ENCODE measurements around the gene LIPC.
"Not testable (repeated sequence)": the region's sequence is repeated elsewhere in the genome, so short reads cannot be mapped to it uniquely, and the experiment has no call there.

The LIPC gene

DNA sequence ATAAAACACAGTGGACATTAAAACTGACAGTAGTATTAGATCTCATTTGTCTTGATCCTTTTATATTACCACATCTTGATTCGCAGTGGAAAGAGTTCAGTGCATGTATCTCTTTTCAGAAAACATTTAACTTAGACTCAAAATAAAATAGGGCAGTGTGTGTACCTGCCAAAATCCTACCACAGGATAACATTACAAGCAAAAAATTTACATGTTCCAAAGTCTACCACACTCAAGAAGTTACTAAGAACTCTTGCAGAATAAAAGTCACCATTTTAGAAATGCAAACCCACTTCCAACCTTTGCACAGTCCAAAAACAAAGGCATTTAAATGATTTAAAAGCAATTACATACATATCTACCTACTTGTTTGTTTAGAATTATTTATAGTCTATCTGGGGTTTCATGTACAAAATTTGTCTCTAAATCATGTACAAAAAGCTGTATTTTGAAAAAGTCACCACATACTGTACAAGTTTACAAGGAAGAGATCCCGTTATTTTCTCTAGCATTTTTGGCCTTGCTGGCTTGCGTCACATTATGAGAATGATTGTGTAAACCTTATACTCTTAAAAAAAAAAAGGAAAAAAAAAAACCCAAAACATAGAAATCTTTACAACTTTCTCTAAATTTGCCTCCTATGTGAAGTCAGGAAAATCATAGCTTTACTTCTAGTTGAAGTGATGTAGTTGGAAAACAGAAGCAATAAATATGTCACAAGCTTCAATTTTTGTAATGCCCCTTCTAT, 163.9 kb downstream of the LIPC start:
- DNase-seq = no peak

DNA sequence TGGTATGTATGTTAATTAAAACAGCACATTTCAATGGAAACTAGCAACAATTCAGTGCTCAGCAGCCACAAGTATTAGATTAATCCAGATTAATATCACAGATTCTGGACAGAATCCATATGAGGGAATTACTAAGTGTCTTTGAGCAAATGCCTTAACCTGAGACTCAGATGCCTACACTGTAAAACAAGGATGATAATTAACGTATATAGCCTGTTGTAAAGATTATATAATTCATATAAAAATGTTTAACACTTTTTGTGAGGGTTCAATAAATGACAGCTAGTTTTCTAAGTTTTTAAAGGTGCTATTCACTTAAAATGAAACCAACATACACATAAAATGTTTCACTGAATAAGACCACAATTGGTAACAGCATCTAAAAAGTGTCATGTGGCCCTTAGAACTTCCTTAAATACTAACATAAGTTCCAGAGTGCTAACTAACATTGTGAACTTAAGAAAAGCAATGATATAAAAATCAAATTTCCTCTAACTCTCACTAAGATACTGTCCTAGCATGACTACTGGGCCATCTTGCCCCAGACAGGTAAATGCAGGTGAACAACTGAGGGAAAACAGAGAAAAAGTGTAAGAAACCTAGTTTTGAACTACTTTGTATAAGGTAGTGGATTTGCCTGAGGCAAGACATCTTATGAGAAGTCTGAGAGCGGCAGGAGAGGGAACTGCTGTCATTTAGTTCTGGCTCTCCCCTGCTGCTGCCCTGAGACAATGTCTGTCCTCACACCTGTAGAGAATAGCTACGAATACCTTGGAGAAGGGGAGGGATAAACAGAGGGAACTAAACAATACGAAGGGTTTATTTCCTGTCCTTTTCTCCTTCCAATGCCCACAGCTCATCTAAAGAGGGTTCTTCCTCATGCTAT, 166.4 kb downstream of the LIPC start:
- DNase-seq = no peak

DNA sequence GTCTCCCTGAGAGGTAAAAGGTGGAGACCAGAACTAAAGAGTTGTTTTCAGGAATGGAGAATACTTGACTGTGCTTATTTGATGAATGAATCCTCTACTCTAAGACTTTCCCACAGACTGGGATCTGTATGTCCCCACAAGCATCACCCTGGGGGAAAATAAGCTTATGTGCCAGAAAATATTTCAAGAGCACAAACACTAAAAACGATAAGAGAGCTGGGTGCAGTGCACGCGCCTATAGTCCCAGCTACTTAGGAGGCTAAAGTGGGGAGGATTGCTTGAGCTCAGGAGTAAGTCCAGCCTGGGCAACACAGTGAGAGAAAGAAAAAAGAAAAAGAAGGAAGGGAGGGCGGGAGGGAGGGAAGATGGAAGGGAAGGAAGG, 167.0 kb downstream of the LIPC start:
- DNase-seq = no peak

DNA sequence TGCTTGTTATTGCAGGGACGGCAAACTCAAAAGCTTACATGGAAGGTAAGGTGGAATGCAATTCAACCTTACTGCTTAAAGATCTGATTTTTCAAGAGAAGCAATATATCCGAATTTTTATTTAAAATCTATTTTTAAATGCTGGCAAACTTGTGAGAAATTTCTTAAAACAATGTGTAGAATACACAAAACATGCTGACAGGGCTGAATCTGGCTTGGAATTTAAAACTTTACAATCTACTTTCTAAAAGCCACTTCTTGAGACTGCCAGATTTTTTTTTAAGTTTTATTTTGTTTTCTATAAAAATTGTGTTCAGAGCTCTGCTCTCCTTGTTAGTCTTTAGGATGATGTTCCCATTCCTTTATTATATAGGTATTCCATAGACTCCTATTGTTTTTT, 171.0 kb downstream of the LIPC start:
- no peak for DNase-seq

DNA sequence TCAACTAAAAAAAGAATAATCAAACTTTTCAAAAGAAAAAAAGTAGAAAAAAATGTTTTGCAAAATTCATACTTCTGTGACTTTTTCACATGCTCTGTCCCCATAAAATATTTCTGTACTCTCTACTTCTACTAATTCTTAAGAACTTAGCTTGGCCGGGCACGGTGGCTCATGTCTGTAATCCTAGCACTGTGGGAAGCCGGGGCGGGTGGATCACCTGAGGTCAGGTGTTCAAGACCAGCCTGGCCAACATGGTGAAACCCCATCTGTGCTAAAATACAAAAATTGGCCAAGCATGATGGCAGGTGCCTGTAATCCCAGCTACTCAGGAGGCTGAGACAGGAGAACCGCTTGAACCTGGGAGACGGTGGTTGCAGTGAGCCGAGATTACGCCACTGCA, 172.1 kb downstream of the LIPC start:
- DNase-seq = not testable (repeated sequence)

DNA sequence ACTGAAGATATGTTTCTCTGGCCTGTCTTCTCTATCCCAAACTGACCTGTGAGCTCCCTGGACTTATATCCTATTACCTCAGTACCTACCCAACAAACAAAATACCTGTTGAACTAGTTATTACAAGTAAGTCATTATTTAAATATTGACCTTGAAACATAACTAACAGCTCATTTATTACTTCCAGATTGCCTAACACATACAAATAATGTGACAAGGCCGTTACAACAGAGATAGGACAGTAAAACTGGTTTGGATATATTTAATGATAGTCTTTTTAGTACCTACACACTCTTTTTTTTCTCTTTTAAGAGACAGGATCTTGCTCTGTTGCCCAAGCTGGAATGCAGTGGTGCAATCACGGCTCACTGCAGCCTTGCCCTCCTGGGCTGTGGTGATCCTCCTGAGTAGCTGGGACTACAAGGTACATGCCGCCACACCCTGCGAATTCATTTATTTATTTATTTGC, 172.7 kb downstream of the LIPC start:
- DNase-seq = no peak

DNA sequence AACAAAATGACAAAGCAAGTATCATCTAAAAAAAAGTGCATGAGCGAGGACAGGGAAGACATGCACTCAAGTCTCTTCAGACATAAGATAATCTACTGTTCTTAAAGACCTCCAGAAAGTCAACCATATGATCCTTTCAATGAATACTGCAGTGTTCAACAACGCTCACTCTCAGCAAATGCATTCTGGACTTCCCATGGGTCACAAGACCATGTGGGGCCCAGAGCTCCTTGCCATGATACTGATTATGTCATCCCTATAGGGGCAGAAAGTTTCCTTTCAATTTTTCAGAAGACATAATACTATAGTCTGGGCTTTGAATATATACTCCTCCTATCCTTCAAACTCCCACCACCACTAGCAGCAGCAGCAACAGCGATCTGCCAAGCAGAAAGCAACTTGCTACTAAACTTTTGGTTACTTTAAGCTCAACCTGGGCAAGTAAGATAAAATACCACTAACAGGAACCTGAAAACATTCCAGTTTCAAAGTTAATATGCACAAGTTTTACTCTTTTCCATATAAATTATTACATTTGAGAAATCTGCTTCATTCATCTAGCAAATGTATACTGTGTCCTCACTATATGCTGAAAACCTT, 174.2 kb downstream of the LIPC start:
- no peak for DNase-seq

DNA sequence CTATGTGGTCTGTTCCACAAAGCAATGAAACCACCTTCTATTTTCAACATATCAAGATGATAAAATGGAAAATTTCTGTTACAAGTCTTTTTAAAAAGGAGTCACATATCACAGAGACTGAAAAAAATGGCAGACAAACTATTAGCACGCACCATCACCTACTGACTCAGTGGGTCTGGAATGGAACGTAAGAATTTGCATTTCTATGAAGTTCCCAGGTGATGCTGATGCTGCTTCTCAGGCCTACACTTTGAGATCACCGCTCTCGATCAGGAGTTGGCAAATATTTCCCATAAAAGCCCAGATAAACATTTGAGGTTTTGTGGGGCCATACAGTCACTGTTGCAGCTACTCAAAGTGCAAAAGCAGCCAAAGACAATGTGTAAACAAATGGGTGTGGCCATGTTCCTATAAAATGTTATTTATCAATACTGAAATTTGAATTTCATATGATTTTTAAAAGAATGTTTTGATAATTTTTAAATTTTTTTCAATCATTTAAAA, 174.8 kb downstream of the LIPC start:
- no peak for DNase-seq

DNA sequence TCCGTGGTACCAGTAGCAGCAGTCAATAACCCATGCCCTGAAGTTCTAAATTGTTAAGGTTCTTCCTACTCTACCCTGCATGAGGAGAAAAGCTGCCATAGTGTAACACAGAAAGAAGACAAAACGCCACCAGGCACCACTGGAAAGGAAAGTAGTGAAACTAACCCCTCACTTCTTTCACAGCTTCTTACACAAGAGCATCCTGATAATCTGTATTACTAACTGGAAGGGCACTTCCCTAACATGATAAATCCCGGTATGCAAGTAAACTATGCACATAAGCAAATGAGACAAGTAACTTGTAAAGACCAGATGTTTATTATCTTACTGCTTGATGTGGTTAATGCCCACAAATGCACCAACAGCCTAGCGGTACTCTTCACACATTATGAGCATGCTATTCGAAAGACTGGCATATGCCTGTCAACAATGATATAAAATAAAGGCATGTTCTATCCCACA, 176.4 kb downstream of the LIPC start:
- DNase-seq = no peak

DNA sequence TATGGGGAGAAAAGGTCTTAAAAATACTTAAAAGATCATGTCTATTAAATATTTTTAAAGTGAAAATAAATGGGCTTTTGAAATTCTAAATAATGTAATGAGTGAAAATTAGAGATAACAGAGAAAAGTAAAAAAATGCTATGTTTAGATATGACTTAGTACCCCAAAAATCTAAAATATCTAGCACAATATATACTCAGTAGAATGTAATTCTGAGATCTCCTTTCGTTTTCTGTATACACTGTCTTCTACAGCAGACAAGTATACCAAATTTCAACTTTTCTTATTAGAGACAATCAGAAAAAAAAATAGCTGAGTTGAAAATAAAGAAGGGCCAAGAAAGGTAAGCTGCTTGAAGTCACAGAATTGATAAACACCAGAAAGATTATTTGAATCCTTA, 176.9 kb downstream of the LIPC start:
- DNase-seq = no peak

DNA sequence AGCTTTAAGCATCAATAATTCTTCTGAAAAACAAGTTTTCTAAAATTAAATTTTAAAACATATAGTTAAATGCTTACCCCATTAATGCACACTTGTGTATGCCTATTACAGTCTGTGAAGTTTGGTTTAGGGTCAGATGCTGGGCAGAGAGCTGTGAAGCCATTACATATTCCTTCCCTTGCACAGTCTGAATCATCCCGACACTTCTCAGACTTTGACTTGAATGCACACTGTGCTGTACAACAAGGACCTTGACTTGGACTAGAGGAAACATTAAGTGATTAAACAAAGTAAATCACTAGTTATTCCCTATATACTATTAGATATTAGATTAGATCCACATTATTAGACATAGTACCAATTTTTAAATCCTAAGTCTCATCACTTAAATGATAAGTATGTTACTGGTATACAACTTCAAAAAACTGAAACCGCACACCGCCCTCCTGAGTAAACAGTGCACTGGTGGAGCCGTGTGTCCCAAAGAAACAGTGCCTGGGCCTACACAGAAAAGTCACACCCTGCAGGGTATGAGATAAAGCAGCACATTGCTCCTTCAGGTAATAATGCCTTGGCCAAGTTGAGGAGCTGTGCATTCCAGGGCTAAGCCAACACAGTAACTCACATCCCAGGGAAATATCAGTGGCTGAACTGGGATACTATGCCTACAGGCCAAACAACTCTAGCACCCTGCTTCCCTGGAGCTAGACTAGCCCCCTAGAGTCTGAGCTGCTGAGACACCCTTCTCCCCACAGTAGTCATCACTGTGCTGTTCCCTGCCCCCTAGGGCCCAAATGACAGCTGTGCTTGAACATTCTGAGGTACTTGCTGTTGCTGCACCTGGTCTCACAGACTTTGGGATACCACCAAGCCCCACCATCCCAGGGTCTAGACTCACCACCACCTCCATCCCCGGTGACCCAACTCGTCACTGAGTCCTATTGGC, 180.2 kb downstream of the LIPC start:
- no peak for DNase-seq

DNA sequence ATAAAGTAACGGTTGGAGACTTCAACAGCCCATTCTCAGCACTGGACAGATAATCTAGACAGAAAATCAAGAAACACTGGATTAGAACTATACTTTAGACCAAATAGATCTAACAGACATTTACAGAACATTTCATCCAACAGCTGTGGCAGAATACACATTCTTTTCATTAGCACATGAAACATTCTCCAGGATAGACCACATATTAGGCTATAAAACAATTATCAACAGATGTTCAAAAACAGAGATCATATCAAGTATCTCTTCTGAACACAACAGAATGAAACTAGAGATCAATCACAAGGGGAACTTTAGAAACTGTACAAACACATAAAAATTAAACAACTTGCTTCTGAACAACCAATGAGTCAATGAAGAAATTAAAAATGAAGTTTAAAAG, 184.4 kb downstream of the LIPC start:
- DNase-seq = no peak

Data from activated gamma-delta T cell treated with Interleukin-2 at 50 U/mL for 16 hours (primary cell).